Measurements from ENCODE around the gene TIMP3.

The TIMP3 gene

DNA sequence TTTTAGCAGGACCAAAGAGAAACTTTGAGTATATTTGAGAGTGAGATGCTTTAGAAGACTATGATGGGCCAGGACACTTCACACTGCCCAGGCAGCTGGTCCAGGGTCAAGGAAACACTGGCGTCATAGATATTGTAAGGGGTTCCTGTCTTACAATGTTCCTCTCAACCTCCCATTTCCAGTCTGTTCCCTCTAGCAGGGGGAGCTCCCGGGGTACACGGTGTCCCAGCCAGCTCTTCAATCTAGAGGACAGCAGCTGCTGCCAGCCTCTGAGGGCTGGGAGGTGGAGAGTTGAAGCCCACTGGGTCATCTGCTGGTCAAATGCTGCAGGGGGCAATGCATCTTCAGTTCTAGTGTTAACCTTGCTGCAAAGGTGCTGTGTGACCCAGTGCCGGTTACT, 40.7 kb upstream of the TIMP3 start:
- 58% methylated on average over 3 of the region's 4 CpGs for WGBS
- H4K8ac ChIP-seq (ENCODE audit: low read length) = peak overlapping the region; percentile 93
- H3K4me2 ChIP-seq (ENCODE audit: low read length, poor library complexity, severe bottlenecking) = no peak overlapping the region
- no peaks in the 10 kb centered on the region for H3K36me3 ChIP-seq (ENCODE audit: control insufficient read depth in 1 of 2, insufficient read depth in 2 of 2, low read depth in 1 of 2, low read length in 2 of 2)
- H3K14ac ChIP-seq (ENCODE audit: low read length in 2 of 2) = no peak overlapping the region
- peak overlapping the region; percentile 91 to 95 for H3K4ac ChIP-seq (ENCODE audit: low read depth in 1 of 2, low read length in 2 of 2)
- H3K79me1 ChIP-seq (replicated peaks; ENCODE audit: low read length, poor library complexity, severe bottlenecking) = no peaks in the 10 kb centered on the region
- H3K9me3 ChIP-seq (ENCODE audit: control insufficient read depth, low read length) = no peaks in the 10 kb centered on the region
- H3K27ac ChIP-seq (ENCODE audit: low read length, poor library complexity, severe bottlenecking) = no peak overlapping the region
- H4K91ac ChIP-seq (ENCODE audit: low read length) = peak overlapping the region; percentile 96
- no peak overlapping the region for H3K9ac ChIP-seq (ENCODE audit: low read length)
- H3K27me3 ChIP-seq (ENCODE audit: control insufficient read depth in 1 of 2, insufficient read depth in 1 of 2, low read length in 2 of 2) = no peaks in the 10 kb centered on the region
- H2BK12ac ChIP-seq (ENCODE audit: low read length in 2 of 2) = peak overlapping the region; percentile 100
- no peak overlapping the region for H2AFZ ChIP-seq (ENCODE audit: low read depth, low read length)
- no peak overlapping the region for H2AK5ac ChIP-seq (ENCODE audit: low read length, severe bottlenecking)
- H3K4me1 ChIP-seq (ENCODE audit: control insufficient read depth, insufficient read depth, low read depth, low read length) = peaks cover 3% of the 10 kb centered on the region
- peak overlapping the region; percentile 100 for H2BK15ac ChIP-seq (ENCODE audit: low read depth, poor library complexity, severe bottlenecking)
- H2BK5ac ChIP-seq (ENCODE audit: low read depth, low read length, poor library complexity, severe bottlenecking) = no peak overlapping the region
- H3K23ac ChIP-seq (ENCODE audit: low read length in 2 of 2) = peak overlapping the region in 1 of 2 experiments; percentile 77
- H2BK120ac ChIP-seq (ENCODE audit: low read depth, low read length) = peak overlapping the region; percentile 95
- H3K4me3 ChIP-seq (ENCODE audit: insufficient read depth in 1 of 2, low read depth in 1 of 2, low read length in 2 of 2) = no peak overlapping the region
- peak; percentile 35 for DNase-seq
- peak overlapping the region; percentile 75 to 95 for H3K18ac ChIP-seq (ENCODE audit: low read depth in 1 of 2, low read length in 2 of 2)

DNA sequence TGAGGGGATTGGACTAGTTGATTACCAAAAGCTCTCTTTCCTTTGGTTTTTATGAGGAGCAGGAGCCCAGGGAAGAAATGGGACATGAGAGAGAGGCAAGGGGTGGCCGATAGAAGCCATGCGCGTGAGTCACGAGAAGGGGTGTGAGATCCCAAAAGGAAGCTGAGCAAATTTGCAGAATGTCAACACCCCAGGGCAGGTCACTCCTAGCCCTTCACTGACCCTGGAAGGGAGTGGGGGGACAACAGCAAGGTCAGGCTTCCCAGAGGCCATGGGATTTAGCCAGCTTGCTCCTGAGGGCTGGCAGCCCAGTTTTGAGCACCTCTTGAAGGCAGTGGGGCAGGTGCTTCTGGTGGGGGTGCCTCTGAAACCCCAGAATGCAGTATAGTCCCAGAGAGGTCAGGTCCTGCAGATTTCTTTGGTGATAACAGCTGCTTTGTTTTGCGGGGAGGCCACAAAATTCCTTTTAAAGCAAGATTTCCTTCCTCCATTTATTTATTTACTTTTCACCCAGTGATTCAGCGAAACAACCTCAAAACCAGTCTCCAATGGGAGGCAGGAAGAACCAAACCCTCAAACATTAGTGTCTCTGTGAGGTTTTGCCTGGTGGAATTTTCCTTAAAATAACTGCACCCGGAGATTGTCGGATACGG, 40.1 kb upstream of the TIMP3 start:
- Histone ChIP-seq H4K91ac (ENCODE audit: low read length) (peak overlapping the region; percentile 96), H3K18ac (ENCODE audit: low read depth in 1 of 2, low read length in 2 of 2) (peak overlapping the region; percentile 85 to 94), H3K14ac (ENCODE audit: low read length in 2 of 2) (no peak overlapping the region), H3K23ac (ENCODE audit: low read length in 2 of 2) (no peak overlapping the region), H3K4ac (ENCODE audit: low read depth in 1 of 2, low read length in 2 of 2) (peak overlapping the region; percentile 91 to 95), H3K36me3 (ENCODE audit: control insufficient read depth in 1 of 2, insufficient read depth in 2 of 2, low read depth in 1 of 2, low read length in 2 of 2) (no peaks in the 10 kb centered on the region), H3K9me3 (ENCODE audit: control insufficient read depth, low read length) (no peaks in the 10 kb centered on the region), H2AK5ac (ENCODE audit: low read length, severe bottlenecking) (no peak overlapping the region), H2BK12ac (ENCODE audit: low read length in 2 of 2) (peak overlapping the region; percentile 100), H2BK120ac (ENCODE audit: low read depth, low read length) (peak overlapping the region; percentile 95), H3K27me3 (ENCODE audit: control insufficient read depth in 1 of 2, insufficient read depth in 1 of 2, low read length in 2 of 2) (no peaks in the 10 kb centered on the region), H3K79me1 (replicated peaks; ENCODE audit: low read length, poor library complexity, severe bottlenecking) (no peaks in the 10 kb centered on the region), H2BK5ac (ENCODE audit: low read depth, low read length, poor library complexity, severe bottlenecking) (no peak overlapping the region), H3K27ac (ENCODE audit: low read length, poor library complexity, severe bottlenecking) (no peak overlapping the region), H3K9ac (ENCODE audit: low read length) (no peak overlapping the region), H4K8ac (ENCODE audit: low read length) (peak overlapping the region; percentile 93), H2AFZ (ENCODE audit: low read depth, low read length) (peak overlapping the region; percentile 21), H3K4me2 (ENCODE audit: low read length, poor library complexity, severe bottlenecking) (no peak overlapping the region), H3K4me3 (ENCODE audit: insufficient read depth in 1 of 2, low read depth in 1 of 2, low read length in 2 of 2) (no peak overlapping the region), H3K4me1 (ENCODE audit: control insufficient read depth, insufficient read depth, low read depth, low read length) (peaks cover 3% of the 10 kb centered on the region), H2BK15ac (ENCODE audit: low read depth, poor library complexity, severe bottlenecking) (peak overlapping the region; percentile 100)
- 9% methylated on average over 8 of the region's 9 CpGs for WGBS
- DNase-seq = peak; percentile 83

DNA sequence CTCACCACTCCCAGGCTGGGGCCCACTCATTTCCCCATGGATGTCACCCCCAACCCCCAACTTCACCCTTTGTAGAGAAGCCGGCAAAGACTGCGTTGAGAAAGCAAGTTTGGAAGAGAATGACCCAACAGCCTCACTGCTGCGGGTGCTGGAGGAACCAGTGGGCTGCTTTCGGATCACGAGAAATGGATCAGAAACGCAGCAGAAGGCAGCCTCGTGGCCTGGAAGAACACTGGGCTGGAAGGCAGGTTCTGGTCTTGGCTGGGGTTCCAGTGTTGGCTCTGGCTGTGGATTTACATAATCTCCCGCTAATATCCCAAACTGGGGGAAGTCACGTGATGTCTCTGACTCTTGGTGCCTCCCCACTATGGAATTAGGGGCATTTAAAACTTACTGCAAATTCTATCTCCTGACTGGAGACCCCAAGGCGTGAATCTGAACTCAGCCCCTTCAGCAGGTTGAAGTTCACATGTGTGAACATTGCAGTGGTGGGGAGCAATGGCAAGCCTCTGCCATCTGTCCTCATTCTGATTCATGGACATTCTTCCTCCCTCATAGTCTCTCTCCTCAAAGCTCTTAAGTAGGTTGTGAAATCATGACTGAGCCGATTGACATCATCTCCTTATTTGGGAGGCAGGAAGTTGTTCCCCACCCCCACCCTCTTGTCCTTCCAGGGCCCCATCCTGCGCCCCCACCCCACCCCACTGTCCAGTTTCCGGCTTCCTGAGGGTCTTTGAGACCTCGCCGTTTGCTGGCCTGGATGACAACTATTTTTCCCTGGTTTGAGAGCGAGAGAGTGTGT, 37.0 kb upstream of the TIMP3 start:
- Histone ChIP-seq H3K4me3 (ENCODE audit: insufficient read depth in 1 of 2, low read depth in 1 of 2, low read length in 2 of 2) (peak overlapping the region in 1 of 2 experiments; percentile 52), H3K18ac (ENCODE audit: low read depth in 1 of 2, low read length in 2 of 2) (peak overlapping the region; percentile 62 to 85), H3K9ac (ENCODE audit: low read length) (peak overlapping the region; percentile 73), H3K9me3 (ENCODE audit: control insufficient read depth, low read length) (peaks cover 12% of the 10 kb centered on the region), H2AK5ac (ENCODE audit: low read length, severe bottlenecking) (no peak overlapping the region), H3K4me2 (ENCODE audit: low read length, poor library complexity, severe bottlenecking) (no peak overlapping the region), H3K79me1 (replicated peaks; ENCODE audit: low read length, poor library complexity, severe bottlenecking) (no peaks in the 10 kb centered on the region), H4K91ac (ENCODE audit: low read length) (peak overlapping the region; percentile 84), H3K14ac (ENCODE audit: low read length in 2 of 2) (no peak overlapping the region), H2BK12ac (ENCODE audit: low read length in 2 of 2) (peak overlapping the region; percentile 42 to 97), H2BK15ac (ENCODE audit: low read depth, poor library complexity, severe bottlenecking) (peak overlapping the region; percentile 65), H3K27ac (ENCODE audit: low read length, poor library complexity, severe bottlenecking) (no peak overlapping the region), H2BK120ac (ENCODE audit: low read depth, low read length) (peak overlapping the region; percentile 83), H3K36me3 (ENCODE audit: control insufficient read depth in 1 of 2, insufficient read depth in 2 of 2, low read depth in 1 of 2, low read length in 2 of 2) (no peaks in the 10 kb centered on the region), H3K23ac (ENCODE audit: low read length in 2 of 2) (no peak overlapping the region), H4K8ac (ENCODE audit: low read length) (peak overlapping the region; percentile 83), H3K4me1 (ENCODE audit: control insufficient read depth, insufficient read depth, low read depth, low read length) (peaks cover 3% of the 10 kb centered on the region), H2AFZ (ENCODE audit: low read depth, low read length) (no peak overlapping the region), H3K27me3 (ENCODE audit: control insufficient read depth in 1 of 2, insufficient read depth in 1 of 2, low read length in 2 of 2) (no peaks in the 10 kb centered on the region), H3K4ac (ENCODE audit: low read depth in 1 of 2, low read length in 2 of 2) (peak overlapping the region; percentile 32 to 84), H2BK5ac (ENCODE audit: low read depth, low read length, poor library complexity, severe bottlenecking) (no peak overlapping the region)
- peak; percentile 95 for DNase-seq
- WGBS = 65% methylated on average over 14 of the region's 16 CpGs

DNA sequence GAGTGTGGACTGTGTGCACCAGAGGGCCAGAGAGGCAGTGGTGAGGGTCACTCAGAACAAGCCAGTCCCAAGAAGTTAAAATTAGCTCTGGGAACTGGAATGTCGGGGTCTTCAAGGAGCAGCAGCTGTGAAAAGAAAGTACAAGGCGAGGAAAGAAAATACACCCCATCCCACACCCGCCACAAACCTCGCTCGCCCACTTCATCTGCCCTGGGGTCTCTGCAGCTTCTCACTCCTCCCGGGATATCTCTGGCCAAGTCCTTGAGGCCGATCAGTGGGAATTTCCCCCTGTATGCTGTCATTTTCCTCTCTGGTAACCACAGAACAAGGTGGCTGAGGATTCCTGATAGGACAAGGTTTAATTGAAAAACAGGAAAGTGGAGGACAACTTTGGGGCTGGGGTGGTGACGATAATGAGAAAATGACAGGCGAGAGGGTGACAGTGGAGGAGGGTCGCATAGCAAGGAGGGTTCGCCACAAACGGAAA, 36.3 kb upstream of the TIMP3 start:
- no peak overlapping the region for H3K4me3 ChIP-seq (ENCODE audit: insufficient read depth in 1 of 2, low read depth in 1 of 2, low read length in 2 of 2)
- H3K4ac ChIP-seq (ENCODE audit: low read depth in 1 of 2, low read length in 2 of 2) = peak overlapping the region; percentile 32 to 46
- peak overlapping the region; percentile 41 for H3K9ac ChIP-seq (ENCODE audit: low read length)
- no peak overlapping the region for H3K14ac ChIP-seq (ENCODE audit: low read length in 2 of 2)
- H2AK5ac ChIP-seq (ENCODE audit: low read length, severe bottlenecking) = no peak overlapping the region
- no peaks in the 10 kb centered on the region for H3K79me1 ChIP-seq (replicated peaks; ENCODE audit: low read length, poor library complexity, severe bottlenecking)
- H3K4me1 ChIP-seq (ENCODE audit: control insufficient read depth, insufficient read depth, low read depth, low read length) = peaks cover 3% of the 10 kb centered on the region
- no peaks in the 10 kb centered on the region for H3K36me3 ChIP-seq (ENCODE audit: control insufficient read depth in 1 of 2, insufficient read depth in 2 of 2, low read depth in 1 of 2, low read length in 2 of 2)
- peak overlapping the region; percentile 60 for H2BK15ac ChIP-seq (ENCODE audit: low read depth, poor library complexity, severe bottlenecking)
- H3K27me3 ChIP-seq (ENCODE audit: control insufficient read depth in 1 of 2, insufficient read depth in 1 of 2, low read length in 2 of 2) = no peaks in the 10 kb centered on the region
- H2BK120ac ChIP-seq (ENCODE audit: low read depth, low read length) = peak overlapping the region; percentile 50
- no peak overlapping the region for H3K4me2 ChIP-seq (ENCODE audit: low read length, poor library complexity, severe bottlenecking)
- H4K91ac ChIP-seq (ENCODE audit: low read length) = peak overlapping the region; percentile 84
- peak overlapping the region in 1 of 2 experiments; percentile 83 for H3K18ac ChIP-seq (ENCODE audit: low read depth in 1 of 2, low read length in 2 of 2)
- H2BK12ac ChIP-seq (ENCODE audit: low read length in 2 of 2) = peak overlapping the region; percentile 40 to 97
- H3K9me3 ChIP-seq (ENCODE audit: control insufficient read depth, low read length) = peaks cover 12% of the 10 kb centered on the region
- no peak overlapping the region for H2AFZ ChIP-seq (ENCODE audit: low read depth, low read length)
- peak overlapping the region; percentile 5 for H4K8ac ChIP-seq (ENCODE audit: low read length)
- no peak overlapping the region for H3K23ac ChIP-seq (ENCODE audit: low read length in 2 of 2)
- 75% methylated on average over 11 of the region's 12 CpGs for WGBS
- no peak overlapping the region for H3K27ac ChIP-seq (ENCODE audit: low read length, poor library complexity, severe bottlenecking)
- DNase-seq = peak; percentile 66
- no peak overlapping the region for H2BK5ac ChIP-seq (ENCODE audit: low read depth, low read length, poor library complexity, severe bottlenecking)
